Middle frontal gyrus (tissue), 1 donor: ENCODE measurements around the gene CBFA2T3.

Source experiments
- DNase-seq: peaks from one replicate; pipeline ENCODE4 v3.0.0-alpha.2; 2015; ENCODE audit warnings: low spot score; ENCODE audit errors: extremely low spot score

The CBFA2T3 gene

DNA sequence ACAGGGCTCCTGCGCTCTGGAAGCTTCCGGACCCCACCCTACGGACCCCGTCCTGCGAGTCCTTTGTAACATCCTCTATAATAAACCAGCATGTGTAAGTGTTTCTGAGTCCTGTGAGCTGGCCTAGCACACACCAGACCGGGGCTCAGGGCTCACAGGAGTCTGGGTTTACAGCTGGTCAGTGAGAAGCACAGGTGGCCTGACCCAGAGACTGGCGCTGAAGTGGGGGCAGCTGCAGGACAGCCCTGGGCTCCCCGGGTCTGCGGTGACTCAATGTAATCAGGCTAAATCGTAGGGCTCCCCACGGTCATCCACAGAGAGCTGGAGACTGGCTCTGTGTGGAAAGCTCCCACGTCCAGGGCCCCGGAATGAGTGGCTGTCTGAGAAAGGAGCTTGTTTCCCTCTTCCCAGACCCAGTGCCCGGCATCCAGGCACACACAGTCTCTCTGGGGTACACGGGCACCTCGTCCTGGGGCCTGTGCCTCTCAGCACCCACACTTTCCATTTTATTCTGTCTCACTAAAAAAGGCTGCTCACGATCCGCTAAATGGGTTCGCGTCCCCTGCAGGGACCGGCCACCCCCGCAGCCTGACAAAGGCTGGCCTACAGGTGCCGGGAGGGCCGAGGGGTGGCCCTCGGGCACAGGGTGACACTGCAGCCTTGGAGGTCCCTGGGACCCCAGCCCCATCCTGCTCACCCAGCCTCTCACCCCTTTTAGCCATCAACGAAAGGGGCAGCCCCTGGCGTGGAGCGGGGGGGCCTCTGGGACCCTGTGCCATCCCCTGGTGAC is 18.9 kb upstream of the CBFA2T3 start:
- DNase-seq: no peak

DNA sequence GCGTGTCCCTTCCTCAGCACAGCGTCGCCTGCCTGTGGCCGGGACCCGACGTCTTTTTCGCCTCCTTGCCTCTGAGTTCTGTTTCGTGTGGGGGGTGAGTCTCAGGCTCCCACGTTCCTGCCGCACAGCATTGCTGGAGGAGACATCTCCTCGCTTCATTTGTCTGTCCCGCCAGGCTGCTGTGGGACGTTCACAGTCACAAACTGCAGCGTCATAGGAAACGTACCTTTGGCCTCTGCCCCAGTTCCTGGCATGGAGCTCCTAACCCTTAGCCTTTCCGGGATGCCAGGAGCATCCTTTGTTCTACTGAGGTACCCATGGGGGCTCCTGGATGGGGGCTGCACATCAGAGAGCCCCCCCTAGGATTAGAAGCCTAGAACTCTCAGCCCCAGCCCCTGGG is 18.2 kb upstream of the CBFA2T3 start:
- no peak for DNase-seq

DNA sequence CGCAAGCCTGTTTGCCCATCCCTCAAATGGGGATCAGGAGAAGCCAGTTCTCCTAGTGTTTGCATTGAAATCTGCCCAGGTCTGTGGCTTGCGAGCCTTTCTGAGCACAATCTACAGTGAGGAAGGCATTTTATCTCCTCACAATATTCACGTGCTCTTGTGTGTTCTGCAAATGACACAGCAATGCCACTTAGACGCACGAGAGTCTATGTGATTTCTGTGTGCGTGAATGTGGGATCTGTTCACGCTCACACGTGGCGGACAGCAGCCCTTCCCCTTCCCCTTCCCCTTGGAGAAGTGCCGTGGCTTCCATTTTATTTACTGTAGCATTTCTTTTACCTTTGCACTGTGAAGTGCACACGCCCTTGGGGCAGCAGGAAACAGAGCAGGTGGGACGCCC is 17.7 kb upstream of the CBFA2T3 start:
- no peak for DNase-seq

DNA sequence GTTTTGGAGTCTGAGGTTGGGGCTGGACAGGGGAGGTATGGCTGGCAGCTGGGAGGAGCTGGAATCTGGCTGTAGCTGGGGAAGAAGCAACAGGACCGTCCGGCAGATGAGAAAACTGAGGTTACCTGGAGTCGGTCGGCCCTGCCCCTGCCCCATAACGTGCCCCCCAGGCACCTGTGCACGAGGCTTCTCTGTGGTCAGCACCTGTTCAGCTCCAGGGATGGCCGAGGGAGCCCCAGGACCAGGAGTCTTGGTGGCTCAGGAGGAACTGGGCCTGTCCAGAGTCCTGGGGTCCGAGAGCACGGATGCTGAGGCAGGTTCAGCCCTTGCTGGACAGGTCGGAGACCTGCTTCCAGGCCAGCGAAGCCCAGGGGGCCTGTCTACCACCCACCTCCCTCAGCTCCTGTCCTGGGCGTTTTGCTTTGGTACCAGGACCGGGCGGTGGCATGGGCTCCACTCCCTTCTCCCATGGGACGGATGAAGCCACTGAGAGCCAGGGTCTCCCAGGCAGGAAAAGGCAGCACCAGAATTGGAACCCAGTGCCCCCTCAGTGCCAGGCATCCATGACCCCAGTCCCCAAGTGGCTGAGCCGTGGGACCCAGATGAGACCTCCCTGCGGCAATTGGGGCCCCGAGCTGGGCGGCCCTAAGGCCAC is 17.1 kb upstream of the CBFA2T3 start:
- DNase-seq: no peak

DNA sequence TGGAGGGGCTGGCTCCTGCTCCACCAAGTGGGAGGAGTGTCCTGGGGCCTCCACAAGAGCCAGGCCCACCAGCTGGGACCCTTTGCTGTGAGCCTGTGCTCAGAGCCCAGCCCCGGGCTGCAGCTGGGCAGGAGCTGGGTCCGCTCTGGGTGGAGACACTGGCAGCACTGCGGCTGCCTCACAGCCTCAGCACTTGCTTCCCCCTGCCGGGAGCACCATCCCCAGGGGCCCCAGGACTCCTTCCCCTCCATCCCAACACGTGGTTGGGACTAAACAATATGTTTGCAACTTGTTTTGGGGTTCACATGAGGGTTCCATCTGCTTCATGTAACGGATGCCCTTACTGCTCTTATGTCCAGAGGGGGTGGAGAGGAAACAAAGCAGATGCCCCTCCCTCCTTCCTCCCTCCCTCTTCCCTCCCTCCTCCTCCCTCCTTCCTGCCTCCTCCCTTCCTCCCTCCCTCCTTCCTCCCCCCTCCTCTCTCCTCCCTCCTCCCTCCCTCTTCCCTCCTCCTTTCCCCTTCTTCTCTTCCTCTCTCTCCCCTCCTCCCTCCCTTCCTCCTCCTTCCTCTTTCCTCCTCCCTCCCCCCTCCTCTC is 16.3 kb upstream of the CBFA2T3 start:
- DNase-seq: no peak

DNA sequence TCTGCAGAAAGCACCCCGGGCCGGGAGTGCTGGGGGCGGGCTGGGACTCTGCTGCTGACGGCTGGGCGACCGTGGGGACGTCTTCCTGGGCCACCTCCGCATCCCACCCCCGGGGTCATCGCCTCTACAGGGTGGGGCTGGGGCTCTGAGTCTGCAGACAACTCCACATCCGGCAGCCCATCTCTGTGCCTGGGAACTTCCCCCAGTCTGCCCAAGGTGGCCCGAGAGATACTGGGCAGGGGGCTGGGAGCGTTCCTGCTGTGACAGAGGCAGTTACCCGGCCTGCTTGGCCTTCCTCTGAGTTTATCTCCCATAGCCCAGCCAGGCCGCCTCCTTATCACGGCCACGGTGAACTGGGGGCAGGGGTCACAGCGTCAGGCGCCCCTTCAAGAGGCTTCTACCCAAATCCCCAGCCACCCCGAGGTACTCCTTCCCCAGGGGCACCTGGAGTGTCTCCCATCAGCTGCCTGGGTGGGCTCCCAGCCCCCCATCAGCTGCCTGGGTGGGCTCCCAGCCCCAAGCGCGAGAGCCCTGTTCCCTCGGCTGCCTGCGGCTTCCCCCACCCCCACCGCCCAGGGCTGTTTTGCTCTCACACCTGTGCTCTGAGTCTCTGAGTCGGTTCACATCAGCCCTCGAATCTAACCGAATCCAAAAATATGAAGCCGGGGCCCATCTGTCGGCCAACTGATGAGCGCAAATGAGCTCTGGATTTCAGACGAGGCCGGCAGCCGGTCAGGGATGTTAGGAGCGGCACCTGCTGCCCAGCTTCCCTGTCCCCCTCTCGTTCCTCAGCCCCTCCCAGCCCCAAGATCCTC is 15.6 kb upstream of the CBFA2T3 start:
- DNase-seq: no peak

DNA sequence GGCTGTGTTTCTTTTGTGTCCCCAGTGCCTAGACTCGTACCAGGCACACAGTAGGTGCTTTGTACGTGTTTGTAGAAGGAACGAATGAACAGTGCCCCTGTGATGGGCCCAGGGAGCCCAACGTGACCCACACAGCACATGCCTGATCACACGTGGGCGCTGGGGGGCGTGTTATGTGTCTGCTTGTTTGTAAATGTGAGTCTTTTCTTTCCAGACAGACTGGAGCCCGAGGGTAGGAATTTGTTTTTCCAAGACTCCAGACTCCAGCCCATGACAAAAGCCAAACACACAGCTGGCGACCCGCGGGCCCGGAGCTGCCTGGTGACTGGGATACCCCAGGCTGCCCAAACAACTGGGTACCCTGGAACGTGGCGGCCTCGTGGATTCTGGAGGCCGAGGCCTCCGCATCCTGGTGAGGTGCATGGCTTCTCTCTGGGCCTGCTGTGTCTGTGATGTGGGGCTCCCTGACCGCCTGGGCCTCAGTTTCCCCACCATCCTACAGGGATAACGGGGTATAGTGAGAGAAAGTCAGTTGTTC is 14.9 kb upstream of the CBFA2T3 start:
- no peak for DNase-seq

DNA sequence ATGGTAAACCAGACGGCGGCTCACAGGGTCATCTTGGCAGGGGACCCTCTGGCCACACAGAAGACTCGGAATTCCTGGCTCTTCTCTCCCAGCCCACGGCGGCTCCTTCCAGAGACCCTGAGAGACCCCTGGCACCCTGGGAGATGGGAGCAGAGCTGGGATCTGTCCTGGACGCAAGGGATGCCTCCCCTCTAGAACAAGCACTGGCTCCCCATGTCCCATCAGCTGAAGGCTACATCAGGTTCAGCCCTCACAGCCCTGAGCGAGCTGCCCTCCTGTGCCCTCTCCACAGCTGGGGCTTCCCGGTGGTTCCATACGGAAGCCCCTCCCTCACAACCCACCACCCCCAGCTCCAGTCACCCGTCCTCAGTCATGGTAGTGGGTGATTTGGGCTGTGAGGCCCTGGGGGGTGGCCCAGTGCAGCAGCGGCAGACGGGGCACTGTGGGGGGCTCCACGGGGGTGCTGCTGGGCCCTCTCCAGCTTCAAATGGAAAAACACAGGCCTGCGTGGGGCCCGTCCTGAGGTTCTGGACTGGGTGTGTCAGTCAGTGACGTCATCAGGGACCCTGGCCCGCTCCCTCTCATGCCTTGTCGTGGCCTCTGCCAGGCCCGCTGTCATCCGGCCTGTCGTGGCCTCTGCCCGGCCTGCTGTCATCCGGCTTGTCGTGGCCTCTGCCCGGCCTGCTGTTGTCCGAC is 13.0 kb upstream of the CBFA2T3 start:
- DNase-seq: no peak

DNA sequence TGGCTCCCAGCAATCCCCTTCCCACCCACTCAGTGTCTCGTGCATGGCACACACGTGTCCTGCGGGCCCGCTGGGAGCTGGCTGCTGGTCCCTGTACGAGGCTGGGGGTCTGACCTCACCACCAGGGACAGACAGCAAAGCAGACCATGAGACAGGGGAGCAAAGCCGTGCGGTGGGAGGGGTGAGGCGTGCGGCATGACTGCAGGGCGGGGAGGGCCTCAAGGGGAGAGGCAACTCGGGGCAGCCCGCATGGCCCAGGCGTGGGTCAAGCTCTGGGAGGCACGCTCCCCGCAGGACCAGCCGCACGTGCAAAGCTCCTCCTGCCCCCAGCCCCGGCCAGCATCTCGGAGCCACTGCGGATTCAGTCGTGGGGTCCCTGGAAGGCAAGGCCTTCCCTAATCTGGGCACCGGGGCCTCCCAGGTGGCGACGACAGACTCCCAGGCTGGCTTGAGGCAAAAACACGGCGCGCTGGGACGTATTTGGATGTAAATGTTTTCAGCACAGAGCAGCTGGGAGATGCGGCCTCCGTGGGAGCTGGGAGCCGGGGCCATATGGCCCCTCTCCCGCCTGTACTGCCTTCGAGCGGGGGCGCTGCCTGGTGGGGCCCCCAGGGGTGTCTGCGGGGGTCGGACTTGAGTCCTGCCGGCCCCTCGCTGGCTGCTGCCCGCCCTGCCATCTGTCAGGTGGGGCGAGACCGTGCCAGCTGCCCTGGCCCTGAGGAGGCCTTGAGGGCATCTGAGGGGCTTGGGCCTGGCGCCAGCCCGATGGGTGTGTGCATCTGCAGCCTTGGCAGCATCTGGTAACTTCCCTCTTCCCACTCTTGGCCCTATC is 12.2 kb upstream of the CBFA2T3 start:
- DNase-seq: no peak

DNA sequence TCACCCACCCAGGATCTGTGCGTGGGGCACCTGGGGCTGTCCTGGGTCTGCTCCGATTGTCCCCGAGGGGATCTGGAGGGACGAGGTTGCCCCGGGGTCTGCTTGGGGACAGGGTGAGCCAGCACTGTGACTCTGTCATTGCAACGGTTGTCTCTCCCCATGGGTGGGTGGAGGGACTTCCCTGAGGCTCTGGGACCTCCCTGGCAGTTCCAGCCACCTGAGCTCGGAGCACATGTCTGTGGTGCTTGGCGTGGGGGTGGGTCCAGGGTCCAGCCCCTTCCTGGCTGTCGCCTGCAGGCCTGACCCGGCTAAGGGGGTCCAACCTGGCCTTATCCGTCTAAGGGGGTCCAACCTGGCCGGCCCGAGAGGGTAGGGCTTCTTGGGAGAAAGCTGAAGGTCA is 8.5 kb upstream of the CBFA2T3 start:
- DNase-seq: no peak

DNA sequence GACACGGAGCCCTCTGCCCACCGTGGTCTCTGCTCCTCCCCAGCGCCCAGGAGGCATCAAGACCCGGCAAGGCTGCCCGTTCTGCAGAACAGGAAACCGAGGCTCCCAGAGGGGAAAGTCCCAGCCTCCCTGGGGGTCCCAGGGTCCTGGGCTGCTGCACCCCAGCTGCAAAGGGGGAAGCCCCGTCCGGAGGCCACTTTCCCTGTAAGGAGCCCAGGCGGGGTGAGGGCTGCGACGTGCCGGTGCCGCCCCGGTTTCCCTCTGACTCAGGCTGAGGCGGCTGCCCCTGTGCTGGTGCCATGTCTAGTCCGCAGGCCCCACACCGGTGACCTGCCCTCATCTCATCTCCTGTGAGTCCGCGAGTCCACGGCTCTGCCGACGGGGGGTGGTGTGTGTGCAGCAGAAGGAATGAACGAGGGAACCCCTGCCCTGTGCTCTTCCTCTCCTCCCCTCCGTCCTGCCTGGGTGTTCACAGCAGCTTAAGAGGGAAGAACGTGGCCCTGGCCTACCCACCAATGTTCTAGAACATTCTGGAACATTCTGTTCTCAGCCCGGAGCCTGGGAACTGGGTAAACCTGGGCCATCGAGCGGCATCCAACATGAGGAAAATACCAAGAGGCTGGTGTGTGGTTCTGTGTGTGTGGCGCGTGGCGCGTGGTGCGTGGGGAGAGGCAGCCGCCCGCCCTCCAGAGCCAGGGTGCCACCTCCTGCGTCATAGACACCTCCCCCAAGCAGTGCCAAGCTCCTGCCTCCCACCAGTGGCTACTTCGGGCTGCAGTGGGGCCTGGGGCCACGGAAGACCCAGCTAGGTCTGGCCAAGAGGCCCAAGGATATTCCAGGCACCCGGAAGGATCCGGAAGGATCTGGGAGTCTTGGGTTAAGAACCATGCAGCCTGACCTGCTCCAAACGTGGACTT is 7.0 kb upstream of the CBFA2T3 start:
- DNase-seq: no peak

DNA sequence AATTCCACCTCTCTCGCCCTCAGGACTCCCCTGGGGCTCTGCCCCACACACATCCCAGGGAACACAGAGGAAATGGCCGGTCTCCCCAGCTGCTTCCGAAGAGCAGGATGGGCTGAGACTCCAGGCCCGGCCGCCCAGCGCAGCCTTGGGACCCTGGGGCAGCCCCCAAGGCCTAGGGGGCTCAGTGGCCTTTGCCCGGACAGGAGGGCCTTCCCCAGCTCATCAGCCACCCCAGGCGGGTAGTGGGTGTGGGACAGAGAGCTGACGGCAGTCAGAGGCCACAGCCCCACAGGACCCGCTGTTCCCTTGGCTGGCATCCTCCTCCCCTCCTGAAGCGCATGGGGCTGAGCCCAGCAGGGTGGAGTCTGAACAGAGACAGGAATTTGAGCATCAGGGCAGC is 6.2 kb upstream of the CBFA2T3 start:
- no peak for DNase-seq

DNA sequence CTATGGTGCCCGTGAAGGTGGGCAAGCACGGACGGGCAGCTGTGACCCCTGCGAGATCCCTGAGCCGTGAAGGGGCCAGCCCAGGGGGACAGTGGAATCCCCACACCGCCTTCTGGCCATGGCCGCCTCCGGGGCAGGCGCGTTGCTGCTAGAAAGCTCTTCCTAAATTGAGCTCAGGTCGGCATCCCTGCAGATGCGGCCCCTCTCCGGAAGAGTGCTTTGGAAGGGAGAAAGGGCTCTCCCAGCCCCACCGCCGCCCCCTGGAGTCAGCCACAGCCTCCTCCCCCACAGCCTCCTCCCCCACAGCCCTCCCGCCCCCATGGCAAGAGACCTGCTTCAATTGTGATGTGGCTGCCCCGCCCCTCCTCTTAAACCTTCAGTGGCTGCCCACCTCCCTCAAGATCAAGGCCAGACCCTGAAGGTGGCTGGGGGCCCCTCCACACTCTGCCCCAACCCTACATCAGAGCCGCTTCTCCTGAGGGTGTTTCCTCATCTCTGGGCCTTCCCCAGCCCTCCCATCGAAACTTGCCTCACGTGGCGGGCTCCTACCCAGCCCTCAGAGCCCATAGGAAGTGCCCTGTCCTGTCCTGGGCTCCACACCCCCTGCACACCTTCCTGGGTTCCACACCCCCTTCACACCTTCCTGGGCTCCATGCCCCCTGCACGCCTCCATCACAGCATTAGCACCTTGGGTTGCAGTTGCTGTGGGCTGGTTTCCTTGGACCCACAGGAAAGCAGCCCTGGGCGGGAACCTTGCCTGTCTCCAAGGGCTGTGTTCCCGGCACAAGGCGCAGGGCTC is 5.5 kb upstream of the CBFA2T3 start:
- DNase-seq: no peak

DNA sequence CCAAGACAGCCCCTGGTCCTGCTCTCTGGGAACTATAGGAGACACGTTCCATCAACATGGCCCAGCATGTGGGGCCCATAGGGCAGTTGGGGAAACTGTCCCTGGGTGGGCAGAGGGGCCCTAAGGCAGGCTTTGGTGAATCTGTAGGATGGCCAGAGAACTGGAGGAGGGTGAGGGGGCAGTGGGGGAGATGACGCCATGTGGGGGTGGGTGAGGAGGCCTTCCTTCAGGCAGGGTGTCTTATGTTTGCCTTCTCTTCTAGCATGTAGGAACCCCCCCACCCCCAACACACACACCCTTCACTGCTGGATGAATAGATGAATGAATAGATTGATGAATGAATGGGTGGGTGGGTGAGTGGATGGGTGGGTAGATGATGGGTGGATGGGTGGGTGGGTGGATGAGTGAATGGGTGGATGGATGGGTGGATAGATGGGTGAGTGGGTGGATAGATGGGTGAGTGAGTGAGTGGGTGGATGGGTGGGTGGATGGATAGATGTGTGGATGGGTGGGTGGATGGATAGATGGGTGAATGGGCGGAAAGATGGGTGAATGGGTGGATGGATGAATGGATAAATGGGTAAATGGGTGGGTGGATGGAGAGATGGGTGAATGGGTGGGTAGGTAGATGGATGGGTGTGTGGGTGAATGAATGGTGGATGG is 2.5 kb upstream of the CBFA2T3 start:
- DNase-seq: no peak

DNA sequence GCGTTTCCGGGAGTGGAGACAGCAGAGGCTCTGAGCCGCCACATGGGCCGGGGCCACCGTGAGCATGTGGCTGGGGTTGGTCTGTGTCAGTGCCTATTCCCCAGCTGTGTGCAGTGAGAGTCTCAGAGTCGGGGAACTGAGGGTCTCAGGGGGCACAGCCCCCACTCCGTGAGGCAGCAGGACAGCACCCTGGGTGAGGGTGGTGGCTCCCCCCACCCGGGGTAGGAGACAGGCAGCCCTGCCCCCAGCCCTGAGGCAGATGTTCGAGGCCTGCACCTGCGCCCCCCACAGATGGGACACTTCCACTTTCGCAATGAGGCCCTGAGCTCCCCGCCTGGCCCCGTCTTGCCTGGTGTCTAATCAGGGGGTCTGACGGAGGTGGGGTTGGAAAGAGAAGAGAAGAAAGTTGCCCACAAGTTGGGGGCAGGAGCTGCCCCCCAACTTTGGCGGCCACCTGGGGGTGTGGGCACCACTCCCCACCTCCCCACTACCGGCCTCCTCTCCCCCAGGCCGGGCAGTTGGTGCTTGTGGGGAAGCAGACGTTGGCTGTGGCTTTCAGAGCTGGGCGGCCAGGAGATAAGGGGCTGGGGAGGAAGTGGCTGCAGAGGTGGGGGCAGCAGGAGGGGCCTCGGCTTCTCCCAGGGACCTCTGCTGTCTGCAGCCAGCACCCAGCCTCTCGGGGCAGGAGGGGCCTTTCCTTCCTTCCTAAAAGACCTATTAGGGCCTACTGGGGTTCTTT is 1.8 kb upstream of the CBFA2T3 start:
- DNase-seq: no peak

DNA sequence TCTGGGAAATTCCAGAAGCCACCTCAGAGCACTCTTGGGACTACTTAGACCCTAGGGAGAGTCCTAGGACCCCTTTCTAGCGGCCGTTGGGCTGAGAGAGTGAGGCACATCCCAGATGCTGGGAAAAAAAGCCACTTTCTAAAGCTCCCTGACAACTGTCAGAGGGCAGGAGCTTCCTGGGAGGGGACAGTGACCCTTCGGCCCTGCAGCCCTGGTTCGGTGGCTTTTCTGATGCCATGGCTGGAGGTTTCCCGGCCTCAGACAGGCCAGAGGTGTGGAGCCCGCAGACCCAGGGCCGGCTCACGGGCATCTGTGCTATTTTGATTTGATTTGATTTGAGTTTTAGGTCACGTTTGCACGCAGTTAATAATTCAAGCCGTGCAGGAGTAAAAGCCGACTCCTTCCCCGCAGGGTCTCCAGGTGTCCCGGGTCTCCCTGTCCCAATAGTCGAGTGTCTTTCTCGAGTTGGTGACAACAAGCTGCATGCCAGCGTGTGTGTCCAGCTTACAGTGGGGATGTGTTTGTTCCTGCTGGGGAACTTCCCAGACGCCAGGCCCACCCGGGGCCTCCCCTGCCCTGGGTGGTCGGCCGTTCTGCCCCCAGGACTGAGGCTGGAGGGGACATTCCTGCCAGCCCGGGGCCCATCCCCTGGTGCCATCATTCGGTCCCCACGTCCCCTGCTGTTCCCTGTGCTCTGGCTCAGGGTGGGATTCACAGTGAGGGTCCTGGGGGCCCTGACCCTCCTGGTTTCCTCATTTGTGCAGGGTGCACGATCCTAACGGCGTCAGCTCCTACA is 1.0 kb upstream of the CBFA2T3 start:
- no peak for DNase-seq
